Endodermal cell (in vitro differentiated cells): ENCODE results near the gene CYBC1. TPM values are rescaled to one million over a fixed set of nuclear protein-coding genes. Genes with fewer than 3 reads are reported as not detected.
A peak's percentile ranks its signal among the peaks of the same experiment; 100 is the strongest.
"Not testable (repeated sequence)": the region's sequence is repeated elsewhere in the genome, so short reads cannot be mapped to it uniquely, and the experiment has no call there.

Source experiments
- DNase-seq: peaks from one replicate; pipeline ENCODE4 v3.0.0-alpha.2; 2017
- H3K27ac ChIP-seq: 2 replicates; pipeline ENCODE4 v1.5.1; 2013; ENCODE audit warnings: mild to moderate bottlenecking, low read depth, low read length, moderate library complexity
- H3K27me3 ChIP-seq: 2 replicates; pipeline ENCODE4 v1.6.1; 2013; ENCODE audit warnings: mild to moderate bottlenecking, low read length, moderate library complexity; ENCODE audit not compliant: insufficient read depth, control insufficient read depth, poor library complexity, severe bottlenecking
- H3K36me3 ChIP-seq: 2 replicates; pipeline ENCODE4 v1.7.0; 2013; ENCODE audit warnings: mild to moderate bottlenecking, low read length, moderate library complexity; ENCODE audit not compliant: control insufficient read depth, insufficient read depth
- H3K4me1 ChIP-seq: one replicate; pipeline ENCODE4 v1.7.0; 2013; ENCODE audit warnings: low read length; ENCODE audit not compliant: control insufficient read depth, insufficient read depth
- H3K4me3 ChIP-seq: 2 replicates; pipeline ENCODE4 v1.5.1; 2013; ENCODE audit warnings: mild to moderate bottlenecking, low read length, moderate library complexity
- H3K9ac ChIP-seq: 2 replicates; pipeline ENCODE4 v1.6.1; 2013; ENCODE audit warnings: mild to moderate bottlenecking, low read length, moderate library complexity; ENCODE audit not compliant: poor library complexity, severe bottlenecking; ENCODE audit errors: extremely low read depth
- H3K9me3 ChIP-seq: 2 replicates; pipeline ENCODE4 v1.6.1; 2013; ENCODE audit warnings: mild to moderate bottlenecking, low read length, moderate library complexity; ENCODE audit not compliant: control insufficient read depth
- H3K27ac Mint-ChIP-seq: 2 replicates; pipeline ENCODE4 v1.8.0; 2020; ENCODE audit warnings: mixed read lengths
- H3K27me3 Mint-ChIP-seq: 2 replicates; pipeline ENCODE4 v1.8.0; 2021; ENCODE audit warnings: mild to moderate bottlenecking, mixed read lengths; ENCODE audit not compliant: insufficient read depth
- H3K36me3 Mint-ChIP-seq: 2 replicates; pipeline ENCODE4 v1.8.0; 2020; ENCODE audit warnings: low read depth, mixed read lengths
- H3K4me1 Mint-ChIP-seq: 2 replicates; pipeline ENCODE4 v1.8.0; 2020; ENCODE audit warnings: mixed read lengths
- H3K4me3 Mint-ChIP-seq: 2 replicates; pipeline ENCODE4 v1.8.0; 2020; ENCODE audit warnings: mild to moderate bottlenecking, moderate library complexity, mixed read lengths
- H3K9me3 Mint-ChIP-seq: 2 replicates; pipeline ENCODE4 v1.8.0; 2020; ENCODE audit warnings: mild to moderate bottlenecking, mixed read lengths
- CTCF ChIP-seq: fragments of 200-600 bp; sonication (generic); conservative IDR thresholded peaks from 2 replicates; pipeline ENCODE4 v1.5.0; 2021; ENCODE audit warnings: antibody characterized with exemption, mild to moderate bottlenecking
- WGBS, 2 experiments: methylation state at CpG; one replicate each; pipeline versions ENCODE4 v1.1.5 to v1.1.7; 2013; ENCODE audit warnings: missing lambda C conversion rate in 2 of 2, mixed read lengths in 1 of 2; ENCODE audit not compliant: insufficient coverage in 1 of 2, insufficient read length in 1 of 2; 5-methylcytosine and 5-hydroxymethylcytosine counted together
- total RNA-seq, 2 donors: library from RNA; stranded (reverse); fragmentation: NEBNext Ultra II Directional in 1 of 2; extraction: Animal tissue kit (Norgen Biotek cat#: 25700) in 1 of 2; gene quantifications; 2 replicates in 1 of 2; 3 replicates in 1 of 2; pipeline ENCODE4 v1.2.1, GENCODE V29; 2021

The CYBC1 gene
- total RNA-seq, 2 donors from 2014 or later = 71.2 to 88.5 TPM

GRCh38 chr17:82463391-82463790, 12.8 kb upstream of the CYBC1 start:
- Histone ChIP-seq H3K4me3 (no peak overlapping the region), H3K9ac (no peak overlapping the region), H3K9me3 (no peaks in the 10 kb centered on the region), H3K27ac (no peak overlapping the region), H3K4me1 (peaks cover 4% of the 10 kb centered on the region), H3K27me3 (no peaks in the 10 kb centered on the region), H3K36me3 (peaks cover 42% of the 10 kb centered on the region)
- no peaks in the 10 kb centered on the region for H3K4me1 Mint-ChIP-seq
- no peaks in the 10 kb centered on the region for H3K9me3 Mint-ChIP-seq
- WGBS, 2 experiments = 91 to 92% methylated on average over 4 to 6 of the region's 6 CpGs
- DNase-seq = no peak
- no peaks in the 10 kb centered on the region for H3K27me3 Mint-ChIP-seq
- peaks cover 57% of the 10 kb centered on the region for H3K36me3 Mint-ChIP-seq
- H3K4me3 Mint-ChIP-seq = no peak overlapping the region
- TF ChIP-seq CTCF = no peak
- H3K27ac Mint-ChIP-seq = no peak overlapping the region

GRCh38 chr17:82461827-82462524, 11.4 kb upstream of the CYBC1 start:
- Mint-ChIP-seq H3K9me3 (peaks cover 2% of the 10 kb centered on the region), H3K4me3 (no peak overlapping the region), H3K36me3 (peaks cover 54% of the 10 kb centered on the region), H3K27me3 (no peaks in the 10 kb centered on the region), H3K27ac (peak overlapping the region; percentile 7), H3K4me1 (peaks cover 5% of the 10 kb centered on the region)
- Histone ChIP-seq H3K9ac (no peak overlapping the region), H3K27ac (no peak overlapping the region), H3K36me3 (peaks cover 40% of the 10 kb centered on the region), H3K4me1 (peaks cover 4% of the 10 kb centered on the region), H3K27me3 (no peaks in the 10 kb centered on the region), H3K4me3 (no peak overlapping the region), H3K9me3 (no peaks in the 10 kb centered on the region)
- DNase-seq = peak; percentile 47
- 83 to 97% methylated on average over 5 to 10 of the region's 10 CpGs for WGBS, 2 experiments
- TF ChIP-seq CTCF = peak; percentile 23

- not testable (repeated sequence) for H3K4me1 Mint-ChIP-seq, H3K27me3 ChIP-seq, H3K4me1 ChIP-seq, H3K9me3 ChIP-seq, H3K4me3 ChIP-seq, H3K27ac ChIP-seq, DNase-seq, H3K27me3 Mint-ChIP-seq, H3K9ac ChIP-seq, H3K27ac Mint-ChIP-seq
- Mint-ChIP-seq H3K9me3 (peaks cover 16% of the 10 kb centered on the region), H3K36me3 (peaks cover 39% of the 10 kb centered on the region), H3K4me3 (peak overlapping the region; percentile 85)
- 88 to 95% methylated on average over 9 of the region's 9 CpGs for whole genome bisulfite sequencing, 2 experiments
- peaks cover 28% of the 10 kb centered on the region for H3K36me3 ChIP-seq
These were observed 9.4 kb upstream of the CYBC1 start for GRCh38 chr17:82459936-82460335.
